ENCODE data around the gene PTGES. TPM values are rescaled to one million over a fixed set of nuclear protein-coding genes. Genes with fewer than 3 reads are reported as not detected.

Gene PTGES
- polyA plus RNA-seq, 1 of the 3 experiments (the other 2 are of a cell fraction) = 5.2 TPM

DNA sequence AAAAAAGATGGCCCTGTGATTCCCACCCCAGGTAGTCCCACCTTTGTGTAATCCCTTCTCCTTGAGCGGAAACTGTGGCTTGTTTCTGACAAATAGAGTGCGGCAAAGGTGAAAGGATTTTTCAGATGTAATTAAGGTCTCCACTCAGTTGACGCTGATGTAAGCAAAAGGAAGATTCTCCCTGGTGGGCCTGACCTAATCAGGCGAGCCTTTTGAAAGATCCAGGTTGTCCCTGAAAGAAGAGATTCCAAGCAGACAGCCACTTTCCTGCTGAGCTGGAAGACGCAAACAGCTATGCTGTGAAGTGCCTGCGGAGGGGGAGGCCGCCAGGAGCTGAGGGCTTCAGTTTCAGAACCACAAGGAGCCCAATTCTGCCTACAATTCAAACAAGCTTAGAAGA lies 24.1 kb downstream of the PTGES start:
- Histone ChIP-seq H3K27ac (ENCODE audit: low read depth in 2 of 2, low read length in 1 of 2) (no peak overlapping the region), H3K9me2 (no peaks in the 10 kb centered on the region), H3K79me2 (ENCODE audit: insufficient read depth) (no peaks in the 10 kb centered on the region), H3K9ac (no peak overlapping the region), H2AFZ (ENCODE audit: low read depth) (no peak overlapping the region), H3K9me3 (no peaks in the 10 kb centered on the region), H3F3A (replicated peaks; ENCODE audit: insufficient read depth) (no peaks in the 10 kb centered on the region), H3K4me3 (ENCODE audit: low read depth in 2 of 2, low read length in 1 of 2) (no peak overlapping the region), H3K27me3 (ENCODE audit: insufficient read depth) (0 out of 2 replicates have a peak, but pooled peaks cover 3% of the 10 kb centered on the region), H3K36me3 (replicated peaks in 1 of 2; ENCODE audit: control insufficient read depth in 1 of 2, insufficient read depth in 2 of 2, low read length in 1 of 2) (no peaks in the 10 kb centered on the region), H3K4me2 (no peak overlapping the region), H4K20me1 (ENCODE audit: insufficient read depth) (no peaks in the 10 kb centered on the region), H3K4me1 (ENCODE audit: control insufficient read depth in 1 of 2, insufficient read depth in 2 of 2, low read depth in 1 of 2, low read length in 1 of 2) (peaks cover 0 to 7% of the 10 kb centered on the region in 2 experiments; a peak in 1 of 4 replicates)
- 80% methylated on average over 6 of the region's 7 CpGs for WGBS (ENCODE audit: low lambda C conversion rate)
- ChIA-PET CTCF (interaction anchor here (0.8 to 6.1 kb wide), 5 partner anchors 10 to 87 kb away, joined by 4 to 115 read pairs (median 73); partner anchors contain the start of gene ASB6), POLR2A (no interaction called here)
- no peak for TF ChIP-seq FOXM1 (IDR thresholded peaks at IDR 0.05; ENCODE audit: low read depth)
- no peak for TF ChIP-seq JUND (IDR thresholded peaks at IDR 0.05)
- TF ChIP-seq TAF1 (IDR thresholded peaks at IDR 0.05; ENCODE audit: borderline replicate concordance, low read depth, low read length) = no peak
- TF ChIP-seq, protein P1, sequence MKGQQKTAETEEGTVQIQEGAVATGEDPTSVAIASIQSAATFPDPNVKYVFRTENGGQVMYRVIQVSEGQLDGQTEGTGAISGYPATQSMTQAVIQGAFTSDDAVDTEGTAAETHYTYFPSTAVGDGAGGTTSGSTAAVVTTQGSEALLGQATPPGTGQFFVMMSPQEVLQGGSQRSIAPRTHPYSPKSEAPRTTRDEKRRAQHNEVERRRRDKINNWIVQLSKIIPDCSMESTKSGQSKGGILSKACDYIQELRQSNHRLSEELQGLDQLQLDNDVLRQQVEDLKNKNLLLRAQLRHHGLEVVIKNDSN (IDR thresholded peaks at IDR 0.05; ENCODE audit: borderline replicate concordance, low read depth) = no peak
- TF ChIP-seq YY1 (IDR thresholded peaks at IDR 0.05; ENCODE audit: low read depth) = no peak
- no peak for TF ChIP-seq POLR2AphosphoS5 (IDR thresholded peaks at IDR 0.05; ENCODE audit: low read depth, low read length)
- no peak for TF ChIP-seq MEF2A (IDR thresholded peaks at IDR 0.05; ENCODE audit: borderline replicate concordance, low read depth)
- TF ChIP-seq SIN3A (IDR thresholded peaks at IDR 0.05; ENCODE audit: borderline replicate concordance, low read depth, low read length) = no peak
- TF ChIP-seq, protein P2, sequence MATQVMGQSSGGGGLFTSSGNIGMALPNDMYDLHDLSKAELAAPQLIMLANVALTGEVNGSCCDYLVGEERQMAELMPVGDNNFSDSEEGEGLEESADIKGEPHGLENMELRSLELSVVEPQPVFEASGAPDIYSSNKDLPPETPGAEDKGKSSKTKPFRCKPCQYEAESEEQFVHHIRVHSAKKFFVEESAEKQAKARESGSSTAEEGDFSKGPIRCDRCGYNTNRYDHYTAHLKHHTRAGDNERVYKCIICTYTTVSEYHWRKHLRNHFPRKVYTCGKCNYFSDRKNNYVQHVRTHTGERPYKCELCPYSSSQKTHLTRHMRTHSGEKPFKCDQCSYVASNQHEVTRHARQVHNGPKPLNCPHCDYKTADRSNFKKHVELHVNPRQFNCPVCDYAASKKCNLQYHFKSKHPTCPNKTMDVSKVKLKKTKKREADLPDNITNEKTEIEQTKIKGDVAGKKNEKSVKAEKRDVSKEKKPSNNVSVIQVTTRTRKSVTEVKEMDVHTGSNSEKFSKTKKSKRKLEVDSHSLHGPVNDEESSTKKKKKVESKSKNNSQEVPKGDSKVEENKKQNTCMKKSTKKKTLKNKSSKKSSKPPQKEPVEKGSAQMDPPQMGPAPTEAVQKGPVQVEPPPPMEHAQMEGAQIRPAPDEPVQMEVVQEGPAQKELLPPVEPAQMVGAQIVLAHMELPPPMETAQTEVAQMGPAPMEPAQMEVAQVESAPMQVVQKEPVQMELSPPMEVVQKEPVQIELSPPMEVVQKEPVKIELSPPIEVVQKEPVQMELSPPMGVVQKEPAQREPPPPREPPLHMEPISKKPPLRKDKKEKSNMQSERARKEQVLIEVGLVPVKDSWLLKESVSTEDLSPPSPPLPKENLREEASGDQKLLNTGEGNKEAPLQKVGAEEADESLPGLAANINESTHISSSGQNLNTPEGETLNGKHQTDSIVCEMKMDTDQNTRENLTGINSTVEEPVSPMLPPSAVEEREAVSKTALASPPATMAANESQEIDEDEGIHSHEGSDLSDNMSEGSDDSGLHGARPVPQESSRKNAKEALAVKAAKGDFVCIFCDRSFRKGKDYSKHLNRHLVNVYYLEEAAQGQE (IDR thresholded peaks at IDR 0.05; ENCODE audit: low read depth, low read length) = no peak
- no peak for TF ChIP-seq GABPA (IDR thresholded peaks at IDR 0.05; ENCODE audit: low read depth)
- no peak for TF ChIP-seq EP300 (IDR thresholded peaks at IDR 0.05; ENCODE audit: borderline replicate concordance in 1 of 2, low read depth in 1 of 2, low read length in 1 of 2)
- TF ChIP-seq FOSL2 (IDR thresholded peaks at IDR 0.05; ENCODE audit: borderline replicate concordance, low read depth) = no peak
- TF ChIP-seq, protein P3, sequence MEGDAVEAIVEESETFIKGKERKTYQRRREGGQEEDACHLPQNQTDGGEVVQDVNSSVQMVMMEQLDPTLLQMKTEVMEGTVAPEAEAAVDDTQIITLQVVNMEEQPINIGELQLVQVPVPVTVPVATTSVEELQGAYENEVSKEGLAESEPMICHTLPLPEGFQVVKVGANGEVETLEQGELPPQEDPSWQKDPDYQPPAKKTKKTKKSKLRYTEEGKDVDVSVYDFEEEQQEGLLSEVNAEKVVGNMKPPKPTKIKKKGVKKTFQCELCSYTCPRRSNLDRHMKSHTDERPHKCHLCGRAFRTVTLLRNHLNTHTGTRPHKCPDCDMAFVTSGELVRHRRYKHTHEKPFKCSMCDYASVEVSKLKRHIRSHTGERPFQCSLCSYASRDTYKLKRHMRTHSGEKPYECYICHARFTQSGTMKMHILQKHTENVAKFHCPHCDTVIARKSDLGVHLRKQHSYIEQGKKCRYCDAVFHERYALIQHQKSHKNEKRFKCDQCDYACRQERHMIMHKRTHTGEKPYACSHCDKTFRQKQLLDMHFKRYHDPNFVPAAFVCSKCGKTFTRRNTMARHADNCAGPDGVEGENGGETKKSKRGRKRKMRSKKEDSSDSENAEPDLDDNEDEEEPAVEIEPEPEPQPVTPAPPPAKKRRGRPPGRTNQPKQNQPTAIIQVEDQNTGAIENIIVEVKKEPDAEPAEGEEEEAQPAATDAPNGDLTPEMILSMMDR (IDR thresholded peaks at IDR 0.05) = no peak
- DNase-seq = no peak

Data from SK-N-SH (cell line).